ENCODE results near the gene SNAPC2.

SNAPC2 gene

GRCh38 chr19:7968796-7969554 lies 48.8 kb downstream of the SNAPC2 start:
- Histone ChIP-seq H3K4me3 (no peak overlapping the region), H3K27ac (no peak overlapping the region)
- DNase-seq (ENCODE audit: low spot score): no peak
- TF ChIP-seq CTCF (IDR thresholded peaks at IDR 0.05): no peak

GRCh38 chr19:7969555-7969939 lies 49.4 kb downstream of the SNAPC2 start:
- TF ChIP-seq CTCF (IDR thresholded peaks at IDR 0.05): no peak
- Histone ChIP-seq H3K27ac (no peak overlapping the region), H3K4me3 (no peak overlapping the region)
- DNase-seq (ENCODE audit: low spot score): no peak

GRCh38 chr19:7970716-7971448 lies 50.7 kb downstream of the SNAPC2 start:
- Histone ChIP-seq H3K27ac (no peak overlapping the region), H3K4me3 (no peak overlapping the region)
- DNase-seq (ENCODE audit: low spot score): no peak
- TF ChIP-seq CTCF (IDR thresholded peaks at IDR 0.05): peak; percentile 30

- no peak overlapping the region for H3K27ac ChIP-seq
- DNase-seq (ENCODE audit: low spot score): no peak
- no peak overlapping the region for H3K4me3 ChIP-seq
- no peak for TF ChIP-seq CTCF (IDR thresholded peaks at IDR 0.05)
These were observed 51.7 kb downstream of the SNAPC2 start for GRCh38 chr19:7971553-7972520.

Data from coronary artery (tissue), 2 donors.